Right cardiac atrium (tissue), 5 donors: Measurements from ENCODE around the gene SLC6A15. TPM values are rescaled to one million over a fixed set of nuclear protein-coding genes. Genes with fewer than 3 reads are reported as not detected.

Experiments used
- ATAC-seq, 2 donors: fragments of 200-7000 bp; cut with Tn5 transposase; one replicate each; pipeline versions ENCODE4 v1.8.0 to v1.9.1; 2020; ENCODE audit warnings: moderate library complexity in 2 of 2, mild to moderate bottlenecking in 1 of 2
- DNase-seq, 3 donors: peaks; one replicate each; pipeline ENCODE4 v3.0.0-alpha.2; 2020
- H3K27ac ChIP-seq: one replicate; pipeline ENCODE4 v1.5.1; 2013; ENCODE audit warnings: mild to moderate bottlenecking, low read length, control low read depth, moderate library complexity
- H3K27me3 ChIP-seq: one replicate; pipeline ENCODE4 v1.6.1; 2013; ENCODE audit not compliant: control insufficient read depth, insufficient read depth
- H3K4me1 ChIP-seq: one replicate; pipeline ENCODE4 v1.6.1; 2013; ENCODE audit warnings: low read length; ENCODE audit not compliant: control insufficient read depth, insufficient read depth
- H3K4me3 ChIP-seq: one replicate; pipeline ENCODE4 v1.5.1; 2013; ENCODE audit warnings: low read length, control low read depth
- H3K9me3 ChIP-seq: one replicate; pipeline ENCODE4 v1.6.1; 2013; ENCODE audit warnings: low read length; ENCODE audit not compliant: control insufficient read depth
- WGBS: extraction: QIAGEN DNeasy Blood & Tissue Kit; methylation state at CpG from one replicate; pipeline ENCODE4 v1.1.7; 2013; 5-methylcytosine and 5-hydroxymethylcytosine counted together
- intact Hi-C, 4 donors: fragments of 100-400 bp; cut with DNase I; formaldehyde crosslinking; loops; one replicate each; pipeline versions ENCODE4 v1.11.0 to v1.14.0; 2022 to 2023
- polyA plus RNA-seq: library from polyadenylated mRNA; stranded (reverse); fragments of 200-250 nt; gene quantifications from one replicate; pipeline ENCODE4 v1.2.3, GENCODE V29; 2013
- total RNA-seq, 4 donors: library from RNA; stranded (reverse); fragmentation: NEBNext Ultra II Directional; extraction: Animal tissue kit (Norgen Biotek cat#: 25700); gene quantifications; one replicate each; pipeline ENCODE4 v1.2.1, GENCODE V29; 2021
- donor health status: healthy with polysubstance abuse.
- donor health status: DM: no; HTN: yes; CAD: no.
- donor health status: DM: no; HTN: no; CAD: no.
- donor health status: DM: no; HTN: yes; CAD: no; lungs with severe emphysema.
- donor health status: DM: yes; HTN: yes; CAD: no.

SLC6A15 gene
- total and polyA plus RNA-seq, 5 donors, result 0.02 TPM; not detected in 4

DNA sequence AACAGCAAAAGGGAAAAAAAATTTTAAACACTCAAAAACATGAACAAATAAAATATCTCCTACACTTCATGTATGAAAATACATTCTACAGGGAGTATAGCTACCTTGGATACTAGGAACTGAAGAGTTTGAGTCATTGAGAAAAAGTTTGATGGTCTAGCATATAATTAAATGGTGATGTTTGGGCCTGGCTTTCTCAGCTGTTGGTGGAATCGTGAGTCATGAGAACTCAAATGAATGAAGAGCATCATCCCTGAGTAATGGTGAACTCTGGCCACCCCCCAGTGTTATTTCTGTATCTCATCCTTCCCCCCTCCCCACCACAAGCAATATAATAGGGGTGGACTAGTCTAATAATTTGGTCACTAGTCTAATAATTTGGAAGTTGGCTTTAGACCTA, 6.7 kb upstream of the SLC6A15 start:
- WGBS, result 75% methylated on average over 1 of the region's 1 CpG
- H3K4me3 ChIP-seq, result no peak overlapping the region
- DNase-seq, result no peak

DNA sequence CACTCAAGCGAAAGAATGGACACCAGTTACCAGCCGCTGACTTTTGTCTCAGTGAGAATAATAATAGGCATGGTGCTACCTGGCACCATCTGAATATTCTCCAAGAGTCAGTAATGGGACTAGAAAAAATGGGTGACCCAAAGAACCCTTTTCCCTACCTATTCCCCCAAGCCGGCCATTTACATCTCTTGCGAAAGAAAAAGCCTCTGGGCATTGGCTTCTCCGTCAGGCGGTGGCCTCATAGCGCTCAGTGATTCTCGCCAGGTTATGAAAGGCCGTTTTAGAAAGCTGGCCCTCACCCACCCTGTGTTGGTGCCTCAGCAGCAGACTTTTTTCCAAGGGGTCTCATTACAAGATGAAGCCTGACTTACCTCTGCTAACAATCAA, 523 bp upstream of the SLC6A15 start:
- no peaks in the 10 kb centered on the region for H3K27me3 ChIP-seq
- H3K27ac ChIP-seq, result no peak overlapping the region
- H3K4me3 ChIP-seq, result no peak overlapping the region
- DNase-seq (no peak), ATAC-seq (no peak)
- H3K4me1 ChIP-seq, result no peaks in the 10 kb centered on the region
- intact Hi-C loops, result no loop called here
- WGBS, result 5% methylated on average over 9 of the region's 9 CpGs
- H3K9me3 ChIP-seq, result no peaks in the 10 kb centered on the region

More for the DNA sequence above, 6.7 kb upstream of the SLC6A15 start:
- no peaks in the 10 kb centered on the region for H3K27me3 ChIP-seq
- ATAC-seq, result no peak
- H3K9me3 ChIP-seq, result no peaks in the 10 kb centered on the region
- intact Hi-C loops, result no loop called here
- H3K4me1 ChIP-seq, result no peaks in the 10 kb centered on the region
- no peak overlapping the region for H3K27ac ChIP-seq

- Histone ChIP-seq H3K4me3 (peak overlapping the region; percentile 41), H3K27me3 (no peaks in the 10 kb centered on the region), H3K9me3 (no peaks in the 10 kb centered on the region), H3K27ac (no peak overlapping the region), H3K4me1 (no peaks in the 10 kb centered on the region)
- intact Hi-C loops, result no loop called here
- peak in 2 of 3 donors; percentile 17 to 68 for DNase-seq
- WGBS, result under 1% methylated on average over 48 of the region's 48 CpGs
- peak; percentile 52 to 60 for ATAC-seq
These were observed 1.1 kb downstream of the SLC6A15 start for GRCh38 chr12:84911271-84912197.

DNA sequence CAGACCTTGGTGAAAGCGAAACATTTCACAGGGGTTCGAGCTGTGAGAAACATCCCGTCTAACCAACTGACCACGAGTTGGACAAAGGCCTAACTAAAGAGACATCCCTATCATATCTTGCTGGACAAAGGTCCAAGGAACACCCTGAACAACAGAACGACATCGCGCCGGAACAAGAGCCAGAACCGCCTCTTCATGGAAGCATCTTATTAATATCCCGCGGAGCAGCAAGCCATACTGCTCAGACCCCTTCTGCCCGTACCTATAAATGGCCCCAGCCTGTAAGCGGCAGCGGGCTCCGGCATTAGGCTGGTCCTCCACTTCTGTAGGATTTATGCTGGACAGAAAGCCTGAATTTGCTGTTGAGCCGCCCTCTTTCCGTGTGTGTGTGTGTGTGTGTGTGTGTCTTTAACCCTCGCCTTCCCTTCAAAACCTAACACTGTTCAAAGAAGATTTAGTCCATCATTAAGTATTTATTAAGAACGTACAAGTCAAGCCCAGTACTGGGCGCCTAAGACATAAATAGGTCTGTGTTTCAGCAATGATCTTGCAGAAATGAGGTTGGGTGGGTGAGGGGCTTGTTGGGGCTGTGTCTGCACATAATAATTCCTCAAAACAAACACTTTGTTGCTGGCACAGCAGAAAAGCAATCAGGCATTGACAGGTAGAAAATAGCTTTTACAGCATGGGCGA, 1.9 kb downstream of the SLC6A15 start:
- Histone ChIP-seq H3K27ac (no peak overlapping the region), H3K9me3 (no peaks in the 10 kb centered on the region), H3K4me3 (peak overlapping the region; percentile 41), H3K4me1 (no peaks in the 10 kb centered on the region), H3K27me3 (no peaks in the 10 kb centered on the region)
- ATAC-seq (no peak), DNase-seq (peak in 1 of 3 donors; percentile 32)
- WGBS, result 8% methylated on average over 21 of the region's 21 CpGs
- intact Hi-C loops, result no loop called here

- no peak for DNase-seq
- 27% methylated on average over 2 of the region's 2 CpGs for WGBS
- Histone ChIP-seq H3K4me3 (no peak overlapping the region), H3K4me1 (no peaks in the 10 kb centered on the region), H3K27me3 (no peaks in the 10 kb centered on the region), H3K9me3 (no peaks in the 10 kb centered on the region), H3K27ac (no peak overlapping the region)
- no peak for ATAC-seq
- intact Hi-C loops, result no loop called here
These were observed 8.5 kb downstream of the SLC6A15 start for GRCh38 chr12:84904051-84904450.

- no peak for DNase-seq
- H3K4me3 ChIP-seq, result no peak overlapping the region
- no peaks in the 10 kb centered on the region for H3K4me1 ChIP-seq
- no peaks in the 10 kb centered on the region for H3K9me3 ChIP-seq
- 68% methylated on average over 5 of the region's 5 CpGs for WGBS
- no peak overlapping the region for H3K27ac ChIP-seq
- no peaks in the 10 kb centered on the region for H3K27me3 ChIP-seq
- no peak for ATAC-seq
- intact Hi-C loops, result no loop called here
These were observed 21.3 kb downstream of the SLC6A15 start for GRCh38 chr12:84891106-84891838.

DNA sequence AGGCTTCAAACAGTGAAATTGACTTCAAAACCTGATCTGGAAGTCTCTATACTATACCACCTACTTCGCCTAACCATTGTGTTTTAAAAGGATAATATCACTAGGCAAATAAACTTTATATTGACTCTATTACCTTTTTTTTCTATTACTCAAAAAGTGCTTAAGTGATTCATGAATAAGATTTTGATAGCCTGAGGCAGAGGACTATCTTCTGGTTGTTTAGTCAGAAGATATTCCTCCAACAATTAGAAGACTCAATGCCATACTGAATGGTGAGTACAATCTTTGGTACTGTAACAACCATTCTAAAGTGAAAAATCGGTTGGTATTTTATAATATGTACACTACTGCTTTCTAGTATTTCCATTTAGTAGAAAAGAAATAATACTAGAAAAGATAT, 22.8 kb downstream of the SLC6A15 start:
- no peak for ATAC-seq
- no peak overlapping the region for H3K27ac ChIP-seq
- no peak for DNase-seq
- no peak overlapping the region for H3K4me3 ChIP-seq
- WGBS, result 67% methylated on average over 2 of the region's 2 CpGs
- no peaks in the 10 kb centered on the region for H3K9me3 ChIP-seq
- H3K4me1 ChIP-seq, result no peaks in the 10 kb centered on the region
- intact Hi-C loops, result no loop called here
- H3K27me3 ChIP-seq, result no peaks in the 10 kb centered on the region

- no peaks in the 10 kb centered on the region for H3K4me1 ChIP-seq
These were observed 23.7 kb downstream of the SLC6A15 start for GRCh38 chr12:84888861-84889260.

GRCh38 chr12:84877340-84877739, 35.3 kb downstream of the SLC6A15 start:
- H3K4me3 ChIP-seq, result no peak overlapping the region
- no peak for ATAC-seq
- intact Hi-C loops, result loop anchor here in 2 of 4 donors (5.0 kb wide), 1 partner anchor 150 kb away; no protein-coding TSS in a partner anchor
- no peak for DNase-seq
- no peaks in the 10 kb centered on the region for H3K27me3 ChIP-seq
- WGBS, result 49% methylated on average over 2 of the region's 2 CpGs
- no peak overlapping the region for H3K27ac ChIP-seq
- no peaks in the 10 kb centered on the region for H3K4me1 ChIP-seq
- no peaks in the 10 kb centered on the region for H3K9me3 ChIP-seq

More at GRCh38 chr12:84888861-84889260, 23.7 kb downstream of the SLC6A15 start:
- no peak overlapping the region for H3K4me3 ChIP-seq
- H3K27ac ChIP-seq, result no peak overlapping the region
- 87% methylated on average over 5 of the region's 5 CpGs for whole genome bisulfite sequencing
- ATAC-seq (no peak), DNase-seq (no peak)
- intact Hi-C loops, result no loop called here
- no peaks in the 10 kb centered on the region for H3K9me3 ChIP-seq
- no peaks in the 10 kb centered on the region for H3K27me3 ChIP-seq

DNA sequence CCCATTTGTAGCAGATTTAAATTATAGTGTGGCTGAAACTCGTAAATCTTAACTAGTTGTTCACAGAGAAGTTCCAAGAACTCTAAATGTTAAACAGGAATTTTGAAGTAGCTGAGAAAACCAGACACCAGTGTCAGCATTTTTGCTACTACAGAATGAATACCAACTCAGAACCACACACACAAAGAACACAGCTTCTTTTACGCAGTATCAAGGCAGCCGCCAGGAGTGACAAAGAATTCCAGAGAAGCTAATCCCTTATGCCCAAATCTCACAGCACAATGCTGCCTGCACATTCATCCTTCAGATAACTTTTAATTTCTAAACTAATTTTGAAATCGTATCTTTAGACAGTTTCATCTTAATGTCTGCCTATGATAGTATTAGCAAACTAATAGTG, 37.4 kb downstream of the SLC6A15 start:
- Histone ChIP-seq H3K4me1 (no peaks in the 10 kb centered on the region), H3K27me3 (no peaks in the 10 kb centered on the region), H3K27ac (no peak overlapping the region), H3K9me3 (no peaks in the 10 kb centered on the region), H3K4me3 (no peak overlapping the region)
- intact Hi-C loops, result loop anchor here in 2 of 4 donors (5.0 kb wide), 1 partner anchor 152 kb away; no protein-coding TSS in a partner anchor
- ATAC-seq (no peak), DNase-seq (no peak)
- WGBS, result 51% methylated on average over 4 of the region's 4 CpGs

GRCh38 chr12:84874825-84875139, 37.8 kb downstream of the SLC6A15 start:
- ATAC-seq (no peak), DNase-seq (no peak)
- no peaks in the 10 kb centered on the region for H3K9me3 ChIP-seq
- H3K4me1 ChIP-seq, result no peaks in the 10 kb centered on the region
- intact Hi-C loops, result loop anchor here in 3 of 4 donors (5.0 kb wide), 2 partner anchors 153 to 158 kb away; no protein-coding TSS in a partner anchor
- no peak overlapping the region for H3K4me3 ChIP-seq
- H3K27ac ChIP-seq, result no peak overlapping the region
- no peaks in the 10 kb centered on the region for H3K27me3 ChIP-seq
